Measurements from ENCODE around the gene RHO. TPM values are rescaled to one million over a fixed set of nuclear protein-coding genes. Genes with fewer than 3 reads are reported as not detected.

Gene RHO
- total RNA-seq, 2 experiments from 2014 or later: not detected

- Mint-ChIP-seq H3K4me3 (no peak overlapping the region), H3K27ac (peak overlapping the region; percentile 9), H3K36me3 (no peaks in the 10 kb centered on the region), H3K4me1 (peaks cover 2% of the 10 kb centered on the region), H3K27me3 (peaks cover 19% of the 10 kb centered on the region), H3K9me3 (no peaks in the 10 kb centered on the region)
- ATAC-seq (ENCODE audit: low read depth): no peak
- POLR2A ChIA-PET: no interaction called here
- no peak for DNase-seq
Measured at GRCh38 chr3:129549006-129549800, 20.8 kb downstream of the RHO start.

- ATAC-seq (ENCODE audit: low read depth): no peak
- no peak overlapping the region for H3K27ac Mint-ChIP-seq
- no peaks in the 10 kb centered on the region for H3K9me3 Mint-ChIP-seq
- H3K4me3 Mint-ChIP-seq: no peak overlapping the region
- POLR2A ChIA-PET: interaction anchor here (0.8 kb wide), 1 partner anchor 18 kb away, joined by 3 read pairs; no protein-coding TSS in a partner anchor
- peaks cover 24% of the 10 kb centered on the region for H3K27me3 Mint-ChIP-seq
- peaks cover 3% of the 10 kb centered on the region for H3K4me1 Mint-ChIP-seq
- no peaks in the 10 kb centered on the region for H3K36me3 Mint-ChIP-seq
- DNase-seq: no peak
Measured at GRCh38 chr3:129549805-129550204, 21.4 kb downstream of the RHO start.

- Mint-ChIP-seq H3K27me3 (peaks cover 24% of the 10 kb centered on the region), H3K4me1 (peaks cover 3% of the 10 kb centered on the region), H3K36me3 (no peaks in the 10 kb centered on the region), H3K27ac (no peak overlapping the region), H3K9me3 (no peaks in the 10 kb centered on the region), H3K4me3 (no peak overlapping the region)
- DNase-seq: no peak
- POLR2A ChIA-PET: no interaction called here
- no peak for ATAC-seq (ENCODE audit: low read depth)
Measured at GRCh38 chr3:129552287-129553050, 24.0 kb downstream of the RHO start.

GRCh38 chr3:129553171-129553570 is 24.7 kb downstream of the RHO start:
- no peaks in the 10 kb centered on the region for H3K9me3 Mint-ChIP-seq
- no peaks in the 10 kb centered on the region for H3K36me3 Mint-ChIP-seq
- ATAC-seq (ENCODE audit: low read depth): no peak
- peaks cover 23% of the 10 kb centered on the region for H3K27me3 Mint-ChIP-seq
- no peak overlapping the region for H3K4me3 Mint-ChIP-seq
- H3K4me1 Mint-ChIP-seq: peaks cover 3% of the 10 kb centered on the region
- no peak for DNase-seq
- POLR2A ChIA-PET: interaction anchor here (1.2 kb wide), 1 partner anchor 18 kb away, joined by 3 read pairs; no protein-coding TSS in a partner anchor
- no peak overlapping the region for H3K27ac Mint-ChIP-seq

GRCh38 chr3:129553719-129554118 is 25.3 kb downstream of the RHO start:
- POLR2A ChIA-PET: interaction anchor here (0.9 to 1.2 kb wide), 2 partner anchors 19 to 367 kb away, joined by 3 read pairs; no protein-coding TSS in a partner anchor
- H3K36me3 Mint-ChIP-seq: no peaks in the 10 kb centered on the region
- H3K4me1 Mint-ChIP-seq: peaks cover 3% of the 10 kb centered on the region
- no peak for DNase-seq
- peaks cover 21% of the 10 kb centered on the region for H3K27me3 Mint-ChIP-seq
- H3K9me3 Mint-ChIP-seq: no peaks in the 10 kb centered on the region
- peak overlapping the region; percentile 22 for H3K4me3 Mint-ChIP-seq
- no peak for ATAC-seq (ENCODE audit: low read depth)
- H3K27ac Mint-ChIP-seq: no peak overlapping the region

GRCh38 chr3:129554356-129555152 is 26.1 kb downstream of the RHO start:
- POLR2A ChIA-PET: interaction anchor here (0.9 to 1.2 kb wide), 2 partner anchors 19 to 366 kb away, joined by 3 read pairs; no protein-coding TSS in a partner anchor
- Mint-ChIP-seq H3K36me3 (no peaks in the 10 kb centered on the region), H3K27me3 (peaks cover 21% of the 10 kb centered on the region), H3K4me1 (peaks cover 3% of the 10 kb centered on the region), H3K27ac (no peak overlapping the region), H3K9me3 (no peaks in the 10 kb centered on the region), H3K4me3 (no peak overlapping the region)
- no peak for ATAC-seq (ENCODE audit: low read depth)
- DNase-seq: no peak

GRCh38 chr3:129555153-129555550 is 26.7 kb downstream of the RHO start:
- ATAC-seq (ENCODE audit: low read depth) (no peak), DNase-seq (no peak)
- Mint-ChIP-seq H3K27ac (no peak overlapping the region), H3K36me3 (no peaks in the 10 kb centered on the region), H3K4me1 (peaks cover 3% of the 10 kb centered on the region), H3K9me3 (no peaks in the 10 kb centered on the region), H3K27me3 (peaks cover 20% of the 10 kb centered on the region), H3K4me3 (no peak overlapping the region)
- POLR2A ChIA-PET: no interaction called here

GRCh38 chr3:129555616-129556357 is 27.3 kb downstream of the RHO start:
- Mint-ChIP-seq H3K27me3 (peaks cover 20% of the 10 kb centered on the region), H3K36me3 (no peaks in the 10 kb centered on the region), H3K4me1 (peaks cover 5% of the 10 kb centered on the region), H3K27ac (no peak overlapping the region), H3K4me3 (no peak overlapping the region), H3K9me3 (no peaks in the 10 kb centered on the region)
- POLR2A ChIA-PET: no interaction called here
- ATAC-seq (ENCODE audit: low read depth) (no peak), DNase-seq (no peak)

- DNase-seq (no peak), ATAC-seq (ENCODE audit: low read depth) (no peak)
- Mint-ChIP-seq H3K4me3 (no peak overlapping the region), H3K27me3 (peaks cover 19% of the 10 kb centered on the region), H3K36me3 (no peaks in the 10 kb centered on the region), H3K27ac (no peak overlapping the region), H3K4me1 (peaks cover 5% of the 10 kb centered on the region), H3K9me3 (no peaks in the 10 kb centered on the region)
- POLR2A ChIA-PET: no interaction called here
Measured at GRCh38 chr3:129556358-129556695, 27.9 kb downstream of the RHO start.

- ATAC-seq (ENCODE audit: low read depth) (no peak), DNase-seq (no peak)
- Mint-ChIP-seq H3K4me3 (no peak overlapping the region), H3K4me1 (peaks cover 5% of the 10 kb centered on the region), H3K27ac (no peak overlapping the region), H3K9me3 (no peaks in the 10 kb centered on the region), H3K27me3 (peaks cover 16% of the 10 kb centered on the region), H3K36me3 (no peaks in the 10 kb centered on the region)
- POLR2A ChIA-PET: no interaction called here
Measured at GRCh38 chr3:129556890-129557547, 28.6 kb downstream of the RHO start.

- Mint-ChIP-seq H3K9me3 (no peaks in the 10 kb centered on the region), H3K27me3 (peaks cover 16% of the 10 kb centered on the region), H3K4me1 (peaks cover 5% of the 10 kb centered on the region), H3K4me3 (no peak overlapping the region), H3K36me3 (no peaks in the 10 kb centered on the region), H3K27ac (no peak overlapping the region)
- no peak for ATAC-seq (ENCODE audit: low read depth)
- POLR2A ChIA-PET: no interaction called here
- no peak for DNase-seq
Measured at GRCh38 chr3:129557548-129557894, 29.1 kb downstream of the RHO start.

GRCh38 chr3:129558081-129558771 is 29.8 kb downstream of the RHO start:
- Mint-ChIP-seq H3K27me3 (peaks cover 15% of the 10 kb centered on the region), H3K4me1 (peaks cover 5% of the 10 kb centered on the region)

More at GRCh38 chr3:129558081-129558771, 29.8 kb downstream of the RHO start:
- H3K27ac Mint-ChIP-seq: no peak overlapping the region
- H3K4me3 Mint-ChIP-seq: no peak overlapping the region
- POLR2A ChIA-PET: no interaction called here
- H3K9me3 Mint-ChIP-seq: no peaks in the 10 kb centered on the region
- no peaks in the 10 kb centered on the region for H3K36me3 Mint-ChIP-seq
- ATAC-seq (ENCODE audit: low read depth) (no peak), DNase-seq (no peak)

Data from activated naive CD8-positive, alpha-beta T cell treated with anti-CD3 and anti-CD28 coated beads, Interleukin-2, amount 10 ng/mL, durations not matched to agents 7 days and 5 days (primary cell).